Iris pigment epithelial cell (primary cell): Measurements from ENCODE around the gene SUOX.
"Not testable (repeated sequence)": the region's sequence is repeated elsewhere in the genome, so short reads cannot be mapped to it uniquely, and the experiment has no call there.

Experiments
- DNase-seq: peaks from one replicate; pipeline ENCODE4 v3.0.0-alpha.2; 2011; ENCODE audit warnings: low read depth

The SUOX gene

GRCh38 chr12:55983232-55983842 is 13.7 kb upstream of the SUOX start:
- no peak for DNase-seq

GRCh38 chr12:55984861-55985260 is 12.2 kb upstream of the SUOX start:
- DNase-seq: no peak

GRCh38 chr12:55985341-55985740 is 11.7 kb upstream of the SUOX start:
- no peak for DNase-seq

- not testable (repeated sequence) for DNase-seq
Observed at GRCh38 chr12:55985976-55986375, 11.1 kb upstream of the SUOX start.

GRCh38 chr12:55991110-55991509 is 6.0 kb upstream of the SUOX start:
- no peak for DNase-seq

GRCh38 chr12:55993230-55993853 is 3.7 kb upstream of the SUOX start:
- no peak for DNase-seq

GRCh38 chr12:55995366-55995765 is 1.7 kb upstream of the SUOX start:
- DNase-seq: no peak

DNA sequence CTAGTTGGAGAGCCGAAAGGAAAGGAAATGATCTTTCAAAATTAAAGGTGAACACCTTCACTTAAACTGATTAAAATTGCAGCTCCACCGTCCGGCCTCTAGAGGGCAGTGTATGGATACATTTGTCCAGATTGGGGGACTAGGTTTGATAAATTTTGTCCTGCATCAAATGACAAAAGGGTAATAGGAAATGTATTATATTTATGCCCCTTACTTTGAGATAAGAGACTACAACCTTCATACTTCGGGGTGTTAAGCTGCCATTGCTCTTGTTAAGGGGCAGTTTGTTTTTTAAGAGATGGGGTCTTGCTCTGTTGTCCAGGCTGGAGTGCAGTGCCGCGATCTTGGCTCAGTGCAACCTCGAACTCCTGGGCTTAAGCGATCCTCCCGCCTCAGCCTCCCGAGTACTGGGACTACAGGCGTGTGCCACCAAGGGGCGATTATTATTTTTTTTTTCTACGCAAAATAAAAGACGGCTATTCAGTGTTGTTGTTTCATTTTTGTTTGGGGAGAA is 818 bp upstream of the SUOX start:
- peak; percentile 56 for DNase-seq

GRCh38 chr12:55997535-55997859 is 421 bp downstream of the SUOX start:
- no peak for DNase-seq

DNA sequence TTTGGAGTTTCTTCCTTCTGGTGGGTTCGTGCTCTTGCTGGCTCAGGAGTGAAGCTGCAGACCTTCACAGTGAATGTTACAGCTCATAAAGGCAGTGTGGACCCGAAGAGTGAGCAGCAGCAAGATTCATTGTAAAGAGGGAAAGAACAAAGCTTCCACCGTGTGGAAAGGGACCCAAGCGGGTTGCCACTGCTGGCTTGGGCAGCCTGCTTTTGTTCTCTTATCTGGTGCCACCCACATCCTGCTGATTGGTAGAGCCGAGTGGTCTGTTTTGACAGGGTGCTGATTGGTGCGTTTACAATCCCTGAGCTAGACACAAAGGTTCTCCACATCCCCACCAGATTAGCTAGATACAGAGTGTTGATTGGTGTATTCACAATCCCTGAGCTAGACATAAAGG is 2.4 kb downstream of the SUOX start:
- DNase-seq: not testable (repeated sequence)

- DNase-seq: not testable (repeated sequence)
Observed at GRCh38 chr12:55999999-56000540, 3.0 kb downstream of the SUOX start.

DNA sequence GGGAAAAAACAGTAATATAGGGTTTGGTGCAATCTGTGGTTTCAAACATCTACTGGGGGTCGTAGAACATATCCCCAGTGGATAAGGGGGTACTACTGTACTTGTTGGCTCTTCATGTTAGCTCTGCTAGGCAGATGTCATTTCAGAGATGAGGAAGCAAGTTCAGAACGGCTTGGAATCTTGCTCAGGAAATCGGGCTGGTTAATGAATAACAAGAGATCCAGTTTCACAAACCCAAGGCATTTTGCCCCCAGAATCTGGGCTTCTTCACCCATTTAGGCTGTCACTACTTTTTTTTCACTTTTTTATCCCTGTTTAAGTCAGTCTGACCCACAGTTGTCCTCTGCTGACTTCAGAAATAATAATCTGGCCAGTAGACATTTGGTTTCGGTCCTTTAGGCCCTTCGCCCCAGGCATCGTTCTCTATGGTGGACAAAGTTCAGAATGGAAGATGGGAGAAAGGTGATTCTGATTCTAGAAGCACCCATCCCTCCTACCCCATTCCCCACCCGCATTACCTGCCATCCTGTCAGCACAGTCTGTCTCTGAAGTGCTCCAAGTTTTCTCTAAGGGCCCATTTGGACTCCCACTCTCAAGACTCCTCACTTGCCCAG is 4.5 kb downstream of the SUOX start:
- DNase-seq: no peak

GRCh38 chr12:56003376-56003775 is 6.3 kb downstream of the SUOX start:
- DNase-seq: peak; percentile 16

DNA sequence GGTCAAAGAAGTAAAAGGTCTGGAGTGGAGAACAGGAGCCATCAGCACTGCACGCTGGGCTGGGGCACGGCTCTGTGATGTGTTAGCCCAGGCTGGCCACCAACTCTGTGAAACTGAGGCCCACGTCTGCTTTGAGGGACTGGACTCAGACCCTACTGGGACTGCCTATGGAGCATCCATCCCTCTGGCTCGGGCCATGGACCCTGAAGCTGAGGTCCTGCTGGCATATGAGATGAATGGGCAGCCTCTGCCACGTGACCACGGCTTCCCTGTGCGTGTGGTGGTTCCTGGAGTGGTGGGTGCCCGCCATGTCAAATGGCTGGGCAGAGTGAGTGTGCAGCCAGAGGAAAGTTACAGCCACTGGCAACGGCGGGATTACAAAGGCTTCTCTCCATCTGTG is 7.1 kb downstream of the SUOX start:
- no peak for DNase-seq

GRCh38 chr12:56007564-56008559 is 10.8 kb downstream of the SUOX start:
- peak; percentile 7 for DNase-seq

DNA sequence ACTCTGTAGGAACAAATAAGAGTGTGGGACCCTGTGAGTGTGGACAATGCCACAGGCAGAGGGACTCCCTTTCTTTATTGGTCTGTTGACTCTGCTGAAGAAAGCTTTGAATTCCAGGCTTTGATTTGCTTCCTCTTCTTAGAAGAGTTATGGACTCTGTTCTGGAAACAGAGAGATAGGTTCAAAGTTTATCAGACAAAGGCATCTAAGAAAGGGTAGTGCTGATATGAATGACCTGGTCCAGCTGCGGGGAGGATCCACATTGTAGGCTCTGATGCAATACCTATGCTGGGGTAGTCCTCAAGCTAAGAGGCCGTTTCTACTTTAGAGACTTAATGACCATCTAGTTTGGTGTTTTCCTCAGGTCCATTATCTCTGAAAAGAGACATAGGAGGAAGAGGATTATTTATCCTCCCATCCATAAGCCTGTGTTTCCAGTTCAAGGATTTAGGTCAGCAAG is 13.1 kb downstream of the SUOX start:
- DNase-seq: no peak

GRCh38 chr12:56011509-56012090 is 14.5 kb downstream of the SUOX start:
- peak; percentile 49 for DNase-seq

DNA sequence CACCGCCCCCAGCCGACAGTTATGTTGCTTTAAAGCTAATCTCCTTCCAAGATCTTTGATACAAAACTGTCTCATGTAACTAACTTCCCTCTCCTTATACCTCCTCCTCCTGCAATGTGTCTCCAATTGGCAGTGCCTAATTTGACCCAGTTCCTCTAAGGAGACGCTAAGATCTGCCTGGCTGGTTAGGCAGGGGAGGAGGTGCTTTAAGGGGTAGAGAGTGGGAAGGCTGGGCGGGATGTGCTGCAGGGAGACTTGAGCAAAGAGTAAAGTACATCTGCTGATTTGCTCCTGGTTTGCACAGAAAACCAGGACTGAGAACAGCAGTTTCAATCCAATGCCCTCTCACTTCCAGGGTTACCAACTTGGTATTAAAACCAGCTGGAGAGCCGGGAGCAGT is 16.4 kb downstream of the SUOX start:
- DNase-seq: no peak

DNA sequence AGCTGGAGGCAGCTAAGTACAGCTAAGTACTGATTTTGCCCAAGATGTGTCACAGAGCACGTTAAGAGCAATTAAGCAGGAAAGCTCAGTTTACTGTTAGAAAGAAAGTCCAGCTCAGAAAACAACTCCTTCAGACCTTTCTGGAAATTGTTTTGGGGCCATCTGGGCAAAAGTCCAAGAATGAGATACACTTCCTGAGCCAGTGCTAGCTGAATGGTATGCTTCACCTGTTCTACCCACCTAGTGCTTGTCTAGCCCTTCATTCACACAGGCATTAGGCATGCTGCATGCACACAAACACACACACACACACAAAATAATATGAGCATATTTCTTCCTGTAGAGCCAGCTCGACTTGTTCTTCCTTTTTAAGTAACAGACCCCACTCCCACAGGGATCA is 17.1 kb downstream of the SUOX start:
- DNase-seq: no peak

- DNase-seq: no peak
Observed at GRCh38 chr12:56017181-56017580, 20.1 kb downstream of the SUOX start.

GRCh38 chr12:56018356-56018755 is 21.3 kb downstream of the SUOX start:
- DNase-seq: no peak
